ENCODE measurements around the gene LHFPL3.

GRCh38 chr7:104894726-104895521 is 566.5 kb downstream of the LHFPL3 start:
- TF ChIP-seq, protein P1, sequence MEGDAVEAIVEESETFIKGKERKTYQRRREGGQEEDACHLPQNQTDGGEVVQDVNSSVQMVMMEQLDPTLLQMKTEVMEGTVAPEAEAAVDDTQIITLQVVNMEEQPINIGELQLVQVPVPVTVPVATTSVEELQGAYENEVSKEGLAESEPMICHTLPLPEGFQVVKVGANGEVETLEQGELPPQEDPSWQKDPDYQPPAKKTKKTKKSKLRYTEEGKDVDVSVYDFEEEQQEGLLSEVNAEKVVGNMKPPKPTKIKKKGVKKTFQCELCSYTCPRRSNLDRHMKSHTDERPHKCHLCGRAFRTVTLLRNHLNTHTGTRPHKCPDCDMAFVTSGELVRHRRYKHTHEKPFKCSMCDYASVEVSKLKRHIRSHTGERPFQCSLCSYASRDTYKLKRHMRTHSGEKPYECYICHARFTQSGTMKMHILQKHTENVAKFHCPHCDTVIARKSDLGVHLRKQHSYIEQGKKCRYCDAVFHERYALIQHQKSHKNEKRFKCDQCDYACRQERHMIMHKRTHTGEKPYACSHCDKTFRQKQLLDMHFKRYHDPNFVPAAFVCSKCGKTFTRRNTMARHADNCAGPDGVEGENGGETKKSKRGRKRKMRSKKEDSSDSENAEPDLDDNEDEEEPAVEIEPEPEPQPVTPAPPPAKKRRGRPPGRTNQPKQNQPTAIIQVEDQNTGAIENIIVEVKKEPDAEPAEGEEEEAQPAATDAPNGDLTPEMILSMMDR (IDR thresholded peaks at IDR 0.05), result no peak
- TF ChIP-seq POLR2A (IDR thresholded peaks at IDR 0.05), result no peak

Data from right lobe of liver (tissue), 4 donors.